ENCODE data around the gene OR4F16. TPM values are rescaled to one million over a fixed set of nuclear protein-coding genes. Genes with fewer than 3 reads are reported as not detected.
"Not testable (repeated sequence)": the region's sequence is repeated elsewhere in the genome, so short reads cannot be mapped to it uniquely, and the experiment has no call there.

Gene OR4F16
- total RNA-seq (not detected), polyA plus RNA-seq (not detected)

- H3K27me3 ChIP-seq (ENCODE audit: control insufficient read depth, insufficient read depth, low read length); H3K36me3 ChIP-seq (ENCODE audit: control insufficient read depth, insufficient read depth, low read length); H3K36me3 Mint-ChIP-seq; H3K27ac Mint-ChIP-seq; H3K27ac ChIP-seq (ENCODE audit: insufficient read depth, low read length, poor library complexity, severe bottlenecking); H3K9me3 Mint-ChIP-seq; H3K4me1 Mint-ChIP-seq; ATAC-seq (ENCODE audit: low read depth in 2 of 2); H3K4me3 ChIP-seq (ENCODE audit: low read depth, low read length); H3K27me3 Mint-ChIP-seq; H3K9me3 ChIP-seq (ENCODE audit: control insufficient read depth in 2 of 2, low read length in 2 of 2); H3K4me3 Mint-ChIP-seq; H3K4me1 ChIP-seq (ENCODE audit: control insufficient read depth, insufficient read depth, low read length, poor library complexity, severe bottlenecking); DNase-seq: not testable (repeated sequence)
Measured at GRCh38 chr1:686554-686953, at the start of gene OR4F16. Gene OR4F16, minus strand, starts transcription at chr1:686654. Its CDS starts 0 bp downstream, at chr1:686654.

- H3K9me3 ChIP-seq (ENCODE audit: control insufficient read depth in 2 of 2, low read length in 2 of 2); ATAC-seq (ENCODE audit: low read depth in 2 of 2); H3K36me3 Mint-ChIP-seq; DNase-seq; H3K27ac ChIP-seq (ENCODE audit: insufficient read depth, low read length, poor library complexity, severe bottlenecking); H3K9me3 Mint-ChIP-seq; H3K36me3 ChIP-seq (ENCODE audit: control insufficient read depth, insufficient read depth, low read length); H3K4me1 Mint-ChIP-seq; H3K27me3 Mint-ChIP-seq; H3K4me3 Mint-ChIP-seq; H3K4me1 ChIP-seq (ENCODE audit: control insufficient read depth, insufficient read depth, low read length, poor library complexity, severe bottlenecking); H3K27me3 ChIP-seq (ENCODE audit: control insufficient read depth, insufficient read depth, low read length); H3K4me3 ChIP-seq (ENCODE audit: low read depth, low read length); H3K27ac Mint-ChIP-seq: not testable (repeated sequence)
Measured at GRCh38 chr1:733649-734048, 47.2 kb upstream of the OR4F16 start.

- not testable (repeated sequence) for H3K27me3 ChIP-seq (ENCODE audit: control insufficient read depth, insufficient read depth, low read length); H3K4me1 Mint-ChIP-seq
Measured at GRCh38 chr1:727040-727439, 40.6 kb upstream of the OR4F16 start.

More at GRCh38 chr1:727040-727439, 40.6 kb upstream of the OR4F16 start:
- H3K9me3 ChIP-seq (ENCODE audit: control insufficient read depth in 2 of 2, low read length in 2 of 2); H3K27ac Mint-ChIP-seq; H3K4me3 Mint-ChIP-seq; H3K4me3 ChIP-seq (ENCODE audit: low read depth, low read length); H3K36me3 Mint-ChIP-seq; H3K27ac ChIP-seq (ENCODE audit: insufficient read depth, low read length, poor library complexity, severe bottlenecking); H3K4me1 ChIP-seq (ENCODE audit: control insufficient read depth, insufficient read depth, low read length, poor library complexity, severe bottlenecking); ATAC-seq (ENCODE audit: low read depth in 2 of 2); DNase-seq; H3K27me3 Mint-ChIP-seq; H3K9me3 Mint-ChIP-seq; H3K36me3 ChIP-seq (ENCODE audit: control insufficient read depth, insufficient read depth, low read length): not testable (repeated sequence)

Other genes with a start within 250 kb of the OR4F16 start
- not detected for gene OR4F29, start 235.0 kb downstream of the OR4F16 start, total RNA-seq
- not detected for gene OR4F29, start 235.0 kb downstream of the OR4F16 start, polyA plus RNA-seq
- gene SAMD11, start 237.3 kb upstream of the OR4F16 start, total RNA-seq, result not detected
- gene SAMD11, start 237.3 kb upstream of the OR4F16 start, polyA plus RNA-seq, result under 1 TPM in 2 of 4 donors, not detected in 2; 0.14 to 0.31 TPM